ENCODE measurements around the gene SDF4. TPM values are rescaled to one million over a fixed set of nuclear protein-coding genes. Genes with fewer than 3 reads are reported as not detected.

The SDF4 gene
- total and polyA plus RNA-seq, 2 of the 4 experiments (the other 2 are of a cell fraction): 57.0 to 250 TPM

GRCh38 chr1:1235016-1235744, 3.4 kb upstream of the SDF4 start:
- Histone ChIP-seq H3K18ac (ENCODE audit: low read depth, low read length) (no peak overlapping the region), H4K8ac (ENCODE audit: low read depth in 2 of 2, low read length in 2 of 2) (no peak overlapping the region), H2BK5ac (ENCODE audit: low read depth, low read length, poor library complexity, severe bottlenecking) (no peak overlapping the region), H3K56ac (ENCODE audit: extremely low read depth, insufficient read depth, low read length) (no peak overlapping the region), H3K23ac (ENCODE audit: low read depth, low read length) (no peak overlapping the region), H3K9me1 (ENCODE audit: insufficient read depth, low read length) (peaks cover under 1% of the 10 kb centered on the region; the same call in 1 of the 2 replicates), H2BK20ac (ENCODE audit: low read depth, low read length) (no peak overlapping the region), H2AFZ (replicated peaks; ENCODE audit: low read length, poor library complexity) (no peak overlapping the region), H4K91ac (ENCODE audit: insufficient read depth, low read depth, low read length) (no peak overlapping the region), H3K9ac (ENCODE audit: low read depth, low read length) (no peak overlapping the region), H2BK120ac (ENCODE audit: low read depth, low read length) (no peak overlapping the region), H4K20me1 (ENCODE audit: insufficient read depth, low read length) (no peaks in the 10 kb centered on the region; the same call in 1 of the 2 replicates), H3K4me3 (ENCODE audit: insufficient read depth, low read depth, low read length) (no peak overlapping the region), H3K4me2 (ENCODE audit: low read depth, low read length) (no peak overlapping the region), H3K9me3 (ENCODE audit: control insufficient read depth, insufficient read depth, low read length) (peaks cover 3% of the 10 kb centered on the region), H4K5ac (ENCODE audit: low read depth, low read length) (no peak overlapping the region), H2BK15ac (ENCODE audit: low read depth, low read length) (no peak overlapping the region), H3K79me1 (ENCODE audit: low read depth in 1 of 2, low read length in 2 of 2) (peaks cover 7 to 48% of the 10 kb centered on the region in 2 experiments; a peak in 3 of 4 replicates), H2AK9ac (replicated peaks; ENCODE audit: low read depth, low read length, poor library complexity) (peak overlapping the region; percentile 45), H3K4me1 (ENCODE audit: control insufficient read depth, insufficient read depth, low read length) (peaks cover 21% of the 10 kb centered on the region), H3K27me3 (ENCODE audit: control insufficient read depth, insufficient read depth, low read length) (no peaks in the 10 kb centered on the region), H3K14ac (replicated peaks; ENCODE audit: low read depth, low read length) (no peak overlapping the region), H3K4ac (ENCODE audit: low read depth, low read length) (no peak overlapping the region), H3K36me3 (ENCODE audit: control insufficient read depth, insufficient read depth, low read length) (peaks cover 2% of the 10 kb centered on the region), H2AK5ac (ENCODE audit: low read depth, low read length) (no peak overlapping the region), H3K27ac (ENCODE audit: insufficient read depth, low read length) (no peak overlapping the region)
- no peak for TF ChIP-seq BHLHE40 (IDR thresholded peaks at IDR 0.05; ENCODE audit: low read depth, low read length)
- TF ChIP-seq RFX5 (IDR thresholded peaks at IDR 0.05; ENCODE audit: low read depth, low read length): no peak
- no peak for TF ChIP-seq FOS (IDR thresholded peaks at IDR 0.05; ENCODE audit: low read depth, low read length)
- no peak for TF ChIP-seq USF2 (IDR thresholded peaks at IDR 0.05; ENCODE audit: low read depth, low read length)
- no peak for TF ChIP-seq SMC3 (IDR thresholded peaks at IDR 0.05; ENCODE audit: low read depth, low read length)
- no peak for TF ChIP-seq MXI1 (IDR thresholded peaks at IDR 0.05; ENCODE audit: borderline replicate concordance, low read depth, low read length)
- no peak for TF ChIP-seq RAD21 (IDR thresholded peaks at IDR 0.05; ENCODE audit: low read length)
- TF ChIP-seq NFE2L2 (IDR thresholded peaks at IDR 0.05; ENCODE audit: low read depth, low read length): no peak
- no peak for TF ChIP-seq MAFK (IDR thresholded peaks at IDR 0.05; ENCODE audit: low read depth, low read length)
- no peak for TF ChIP-seq MAZ (IDR thresholded peaks at IDR 0.05; ENCODE audit: borderline replicate concordance, low read depth, low read length)
- TF ChIP-seq RCOR1 (IDR thresholded peaks at IDR 0.05; ENCODE audit: insufficient replicate concordance, low read length): no peak
- TF ChIP-seq ELK1 (IDR thresholded peaks at IDR 0.05; ENCODE audit: borderline replicate concordance, low read depth, low read length): no peak
- no peak for TF ChIP-seq CTCF (conservative IDR thresholded peaks at IDR 0.05; ENCODE audit: low read depth, low read length)
- TF ChIP-seq POLR2A (IDR thresholded peaks at IDR 0.05; ENCODE audit: low read depth, low read length): no peak
- TF ChIP-seq CEBPB (IDR thresholded peaks at IDR 0.05; ENCODE audit: low read depth, low read length): no peak
- BruUV-seq (replicated peaks): no TSS peak
- ChIA-PET POLR2A (ENCODE audit: unreplicated experiment) (no interaction called here), CTCF (no interaction called here)
- WGBS, 2 experiments (ENCODE audit: extremely low coverage in 2 of 2, insufficient read length in 1 of 2): 90% methylated on average over 10 of the region's 27 CpGs; no CpG with 5 or more reads in 1 of the 2 experiments
- ATAC-seq (ENCODE audit: low read depth) (no peak), DNase-seq (no peak)
- dilution Hi-C loops (cut with HindIII; ENCODE audit: low sequenced_read_pairs, unreplicated experiment): no loop called here
- intact Hi-C loops (cut with micrococcal nuclease): no loop called here
- in situ Hi-C loops (cut with MboI; ENCODE audit: low sequenced_read_pairs): no loop called here

Data from IMR-90 (cell line).